Panc1 (cell line): Measurements from ENCODE around the gene PANX2. TPM values are rescaled to one million over a fixed set of nuclear protein-coding genes. Genes with fewer than 3 reads are reported as not detected.

Experiments used
- ATAC-seq: fragments of 200-7000 bp; cut with Tn5 transposase; 2 replicates; pipeline ENCODE4 v1.9.1; 2020; ENCODE audit warnings: mild to moderate bottlenecking, moderate library complexity
- BruUV-seq: library from RNA; stranded (reverse); fragments of 400-500 nt; replicated peaks from 2 replicates; lab custom pipeline; 2021; lab: Mats Ljungman, UMichigan
- CTCF ChIA-PET: fragments of 300-600 bp; sonication (Branson Sonifier 250); formaldehyde crosslinking; loops from one replicate; lab custom pipeline; 2022; ENCODE audit warnings: antibody characterized with exemption; lab: Charles Lee
- POLR2A ChIA-PET: fragments of 300-600 bp; sonication (Branson Sonifier 250); formaldehyde crosslinking; loops from one replicate; lab custom pipeline; 2022; ENCODE audit warnings: antibody characterized with exemption; lab: Charles Lee
- DNase-seq: peaks from one replicate; pipeline ENCODE4 v3.0.0-alpha.2; 2010; ENCODE audit warnings: low read depth, low spot score
- H3K27ac ChIP-seq: 2 replicates; pipeline ENCODE4 v1.5.1; 2011; ENCODE audit warnings: mild to moderate bottlenecking, low read length, inconsistent platforms
- H3K27me3 ChIP-seq: fragments of 200-500 bp; sonication (Bioruptor generic); 2 replicates; pipeline ENCODE4 v1.6.0; 2014; ENCODE audit warnings: low read length, inconsistent platforms; ENCODE audit not compliant: control insufficient read depth, insufficient read depth
- H3K36me3 ChIP-seq: fragments of 200-500 bp; sonication (Bioruptor generic); 2 replicates; pipeline ENCODE4 v1.5.1; 2014; ENCODE audit warnings: inconsistent platforms, mild to moderate bottlenecking, low read length, moderate library complexity; ENCODE audit not compliant: control insufficient read depth, insufficient read depth
- H3K4me1 ChIP-seq: 2 replicates; pipeline ENCODE4 v1.5.1; 2011; ENCODE audit warnings: inconsistent platforms, mild to moderate bottlenecking, low read length, moderate library complexity; ENCODE audit not compliant: control insufficient read depth, insufficient read depth
- H3K4me3 ChIP-seq, 2 experiments: 2 replicates each; pipeline ENCODE4 v1.5.1; 2011 to 2012; ENCODE audit warnings: low read depth in 2 of 2, low read length in 2 of 2, mild to moderate bottlenecking in 2 of 2, inconsistent platforms in 1 of 2, moderate library complexity in 1 of 2
- H3K9me3 ChIP-seq: fragments of 200-500 bp; sonication (Bioruptor generic); 2 replicates; pipeline ENCODE4 v1.5.1; 2014; ENCODE audit warnings: low read depth, mild to moderate bottlenecking, inconsistent platforms, low read length, moderate library complexity; ENCODE audit not compliant: control insufficient read depth, insufficient read depth
- POLR2AphosphoS5 ChIP-seq: IDR thresholded peaks from 2 replicates; pipeline ENCODE4 v1.6.1; 2012; ENCODE audit warnings: mild to moderate bottlenecking, low read depth, low read length, moderate library complexity
- SIN3A ChIP-seq: IDR thresholded peaks from 2 replicates; pipeline ENCODE4 v1.6.1; 2012; ENCODE audit warnings: low read depth, mild to moderate bottlenecking, low read length, moderate library complexity, borderline replicate concordance; ENCODE audit not compliant: insufficient read depth
- TCF7L2 ChIP-seq: IDR thresholded peaks from 2 replicates; pipeline ENCODE4 v1.6.1; 2011; ENCODE audit warnings: mild to moderate bottlenecking, low read depth, low read length, inconsistent platforms
- in situ Hi-C: cut with HindIII; loops from 2 replicates; pipeline ENCODE4 v1.10.0; 2016; ENCODE audit warnings: low sequenced_read_pairs, low pct_unique_long_range_greater_than_20kb
- intact Hi-C: fragments of 100-400 bp; cut with micrococcal nuclease; formaldehyde crosslinking; loops from one replicate; pipeline ENCODE4 v1.10.0; 2022; ENCODE audit not compliant: unreplicated experiment
- total RNA-seq: library from RNA; stranded (reverse); gene quantifications from one replicate; pipeline ENCODE4 v1.2.1, GENCODE V29; 2021; ENCODE audit not compliant: unreplicated experiment
- TF ChIP-seq, protein P1 (sequence below): fragments of 450-650 bp; IDR thresholded peaks from 2 replicates; pipeline ENCODE4 v1.5.1; 2017; ENCODE audit warnings: mild to moderate bottlenecking
- TF ChIP-seq, protein P2 (sequence below), 2 experiments: IDR thresholded peaks; 2 replicates each; pipeline ENCODE4 v1.6.1; 2011 to 2012; ENCODE audit warnings: low read depth in 2 of 2, control low read depth in 1 of 2, low read length in 1 of 2, mild to moderate bottlenecking in 1 of 2, moderate library complexity in 1 of 2; ENCODE audit not compliant: insufficient read depth in 1 of 2

Gene PANX2
- total RNA-seq, 1 experiment from 2014 or later, result 0.77 TPM

DNA sequence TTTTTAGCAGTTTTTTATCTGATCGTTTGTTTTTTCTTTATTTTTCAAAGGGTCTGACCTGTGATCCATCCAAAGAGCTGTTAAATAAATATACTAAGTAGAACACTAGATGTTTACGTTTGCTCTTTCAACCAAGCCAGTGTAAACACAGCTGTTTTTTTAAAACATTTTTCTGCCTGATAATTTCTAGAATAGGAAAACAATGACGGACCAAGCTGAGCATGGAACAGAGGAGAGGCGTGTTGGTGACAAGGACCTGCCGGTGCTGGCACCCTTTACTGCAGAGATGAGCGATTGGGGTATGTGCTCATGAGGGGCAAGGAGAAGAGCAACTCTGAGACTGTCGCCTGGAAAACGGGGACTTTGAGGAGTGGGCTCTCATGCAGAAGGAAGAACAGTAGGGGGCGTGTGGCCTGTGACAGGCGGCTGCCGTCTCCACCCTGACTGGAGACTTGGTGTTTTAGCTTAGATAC is 28.6 kb upstream of the PANX2 start:
- no peak overlapping the region for H3K4me3 ChIP-seq
- H3K27ac ChIP-seq, result no peak overlapping the region
- H3K4me1 ChIP-seq, result peaks cover 3% of the 10 kb centered on the region; the same call in 1 of the 2 replicates
- H3K9me3 ChIP-seq, result no peaks in the 10 kb centered on the region
- CTCF ChIA-PET, result interaction anchor here (0.7 kb wide), 1 partner anchor 211 kb away, joined by 3 read pairs; no protein-coding TSS in a partner anchor
- intact Hi-C loops (no loop called here), in situ Hi-C loops (no loop called here)
- no peak for DNase-seq
- ATAC-seq, result no peak
- TF ChIP-seq, protein P1, sequence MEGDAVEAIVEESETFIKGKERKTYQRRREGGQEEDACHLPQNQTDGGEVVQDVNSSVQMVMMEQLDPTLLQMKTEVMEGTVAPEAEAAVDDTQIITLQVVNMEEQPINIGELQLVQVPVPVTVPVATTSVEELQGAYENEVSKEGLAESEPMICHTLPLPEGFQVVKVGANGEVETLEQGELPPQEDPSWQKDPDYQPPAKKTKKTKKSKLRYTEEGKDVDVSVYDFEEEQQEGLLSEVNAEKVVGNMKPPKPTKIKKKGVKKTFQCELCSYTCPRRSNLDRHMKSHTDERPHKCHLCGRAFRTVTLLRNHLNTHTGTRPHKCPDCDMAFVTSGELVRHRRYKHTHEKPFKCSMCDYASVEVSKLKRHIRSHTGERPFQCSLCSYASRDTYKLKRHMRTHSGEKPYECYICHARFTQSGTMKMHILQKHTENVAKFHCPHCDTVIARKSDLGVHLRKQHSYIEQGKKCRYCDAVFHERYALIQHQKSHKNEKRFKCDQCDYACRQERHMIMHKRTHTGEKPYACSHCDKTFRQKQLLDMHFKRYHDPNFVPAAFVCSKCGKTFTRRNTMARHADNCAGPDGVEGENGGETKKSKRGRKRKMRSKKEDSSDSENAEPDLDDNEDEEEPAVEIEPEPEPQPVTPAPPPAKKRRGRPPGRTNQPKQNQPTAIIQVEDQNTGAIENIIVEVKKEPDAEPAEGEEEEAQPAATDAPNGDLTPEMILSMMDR, result no peak; the same call in 1 of the 2 replicates
- TF ChIP-seq TCF7L2, result no peak
- TF ChIP-seq, protein P2, sequence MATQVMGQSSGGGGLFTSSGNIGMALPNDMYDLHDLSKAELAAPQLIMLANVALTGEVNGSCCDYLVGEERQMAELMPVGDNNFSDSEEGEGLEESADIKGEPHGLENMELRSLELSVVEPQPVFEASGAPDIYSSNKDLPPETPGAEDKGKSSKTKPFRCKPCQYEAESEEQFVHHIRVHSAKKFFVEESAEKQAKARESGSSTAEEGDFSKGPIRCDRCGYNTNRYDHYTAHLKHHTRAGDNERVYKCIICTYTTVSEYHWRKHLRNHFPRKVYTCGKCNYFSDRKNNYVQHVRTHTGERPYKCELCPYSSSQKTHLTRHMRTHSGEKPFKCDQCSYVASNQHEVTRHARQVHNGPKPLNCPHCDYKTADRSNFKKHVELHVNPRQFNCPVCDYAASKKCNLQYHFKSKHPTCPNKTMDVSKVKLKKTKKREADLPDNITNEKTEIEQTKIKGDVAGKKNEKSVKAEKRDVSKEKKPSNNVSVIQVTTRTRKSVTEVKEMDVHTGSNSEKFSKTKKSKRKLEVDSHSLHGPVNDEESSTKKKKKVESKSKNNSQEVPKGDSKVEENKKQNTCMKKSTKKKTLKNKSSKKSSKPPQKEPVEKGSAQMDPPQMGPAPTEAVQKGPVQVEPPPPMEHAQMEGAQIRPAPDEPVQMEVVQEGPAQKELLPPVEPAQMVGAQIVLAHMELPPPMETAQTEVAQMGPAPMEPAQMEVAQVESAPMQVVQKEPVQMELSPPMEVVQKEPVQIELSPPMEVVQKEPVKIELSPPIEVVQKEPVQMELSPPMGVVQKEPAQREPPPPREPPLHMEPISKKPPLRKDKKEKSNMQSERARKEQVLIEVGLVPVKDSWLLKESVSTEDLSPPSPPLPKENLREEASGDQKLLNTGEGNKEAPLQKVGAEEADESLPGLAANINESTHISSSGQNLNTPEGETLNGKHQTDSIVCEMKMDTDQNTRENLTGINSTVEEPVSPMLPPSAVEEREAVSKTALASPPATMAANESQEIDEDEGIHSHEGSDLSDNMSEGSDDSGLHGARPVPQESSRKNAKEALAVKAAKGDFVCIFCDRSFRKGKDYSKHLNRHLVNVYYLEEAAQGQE (IDR thresholded peaks at IDR 0.05; ENCODE audit: insufficient read depth in 1 of 2, low read depth in 2 of 2, low read length in 1 of 2), result no peak
- no peak for TF ChIP-seq POLR2AphosphoS5
- no peak for TF ChIP-seq SIN3A
- no peaks in the 10 kb centered on the region for H3K36me3 ChIP-seq
- no TSS peak for BruUV-seq
- POLR2A ChIA-PET, result no interaction called here
- no peaks in the 10 kb centered on the region for H3K27me3 ChIP-seq

DNA sequence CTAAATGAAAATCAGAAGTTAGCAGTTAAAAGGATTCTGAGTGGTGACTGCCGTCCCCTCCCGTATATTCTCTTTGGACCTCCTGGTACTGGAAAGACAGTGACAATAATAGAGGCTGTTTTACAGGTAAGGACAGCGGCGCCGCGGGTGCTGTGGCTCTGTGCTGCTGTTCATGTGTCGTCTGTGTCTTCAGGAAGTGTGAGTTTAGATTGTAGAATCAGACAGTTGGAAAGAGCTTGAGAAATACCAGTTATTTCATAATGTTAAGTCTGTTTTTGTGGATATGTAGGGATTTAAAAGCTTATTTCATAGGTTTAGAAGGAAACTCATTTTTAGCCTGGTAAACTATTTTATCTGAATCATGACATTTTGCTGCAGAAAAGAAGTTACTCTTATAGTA is 27.4 kb upstream of the PANX2 start:
- in situ Hi-C loops, result no loop called here
- intact Hi-C loops, result no loop called here
- ATAC-seq, result no peak
- no peak for DNase-seq
- ChIA-PET POLR2A (no interaction called here), CTCF (no interaction called here)
- Histone ChIP-seq H3K4me3 (no peak overlapping the region), H3K36me3 (no peaks in the 10 kb centered on the region), H3K27ac (no peak overlapping the region), H3K9me3 (no peaks in the 10 kb centered on the region), H3K4me1 (peaks cover 3% of the 10 kb centered on the region; the same call in 1 of the 2 replicates), H3K27me3 (no peaks in the 10 kb centered on the region)
- TF ChIP-seq, protein P1, result no peak
- TF ChIP-seq TCF7L2 (no peak), POLR2AphosphoS5 (no peak), SIN3A (no peak)
- TF ChIP-seq, protein P2 (IDR thresholded peaks at IDR 0.05; ENCODE audit: insufficient read depth in 1 of 2, low read depth in 2 of 2, low read length in 1 of 2), result no peak
- no TSS peak for BruUV-seq
